Stimulated activated CD8-positive, alpha-beta memory T cell treated with anti-CD3 and anti-CD28 coated beads, Interleukin-7, amount 100 ng/mL, for 48 hours (primary cell): ENCODE data around the gene TNNC1.

Source experiments
- DNase-seq, 2 donors: peaks; one replicate each; pipeline ENCODE4 v3.0.0-alpha.2; 2020; ENCODE audit warnings: low read depth in 1 of 2; ENCODE audit errors: extremely low read depth in 1 of 2

TNNC1 gene

DNA sequence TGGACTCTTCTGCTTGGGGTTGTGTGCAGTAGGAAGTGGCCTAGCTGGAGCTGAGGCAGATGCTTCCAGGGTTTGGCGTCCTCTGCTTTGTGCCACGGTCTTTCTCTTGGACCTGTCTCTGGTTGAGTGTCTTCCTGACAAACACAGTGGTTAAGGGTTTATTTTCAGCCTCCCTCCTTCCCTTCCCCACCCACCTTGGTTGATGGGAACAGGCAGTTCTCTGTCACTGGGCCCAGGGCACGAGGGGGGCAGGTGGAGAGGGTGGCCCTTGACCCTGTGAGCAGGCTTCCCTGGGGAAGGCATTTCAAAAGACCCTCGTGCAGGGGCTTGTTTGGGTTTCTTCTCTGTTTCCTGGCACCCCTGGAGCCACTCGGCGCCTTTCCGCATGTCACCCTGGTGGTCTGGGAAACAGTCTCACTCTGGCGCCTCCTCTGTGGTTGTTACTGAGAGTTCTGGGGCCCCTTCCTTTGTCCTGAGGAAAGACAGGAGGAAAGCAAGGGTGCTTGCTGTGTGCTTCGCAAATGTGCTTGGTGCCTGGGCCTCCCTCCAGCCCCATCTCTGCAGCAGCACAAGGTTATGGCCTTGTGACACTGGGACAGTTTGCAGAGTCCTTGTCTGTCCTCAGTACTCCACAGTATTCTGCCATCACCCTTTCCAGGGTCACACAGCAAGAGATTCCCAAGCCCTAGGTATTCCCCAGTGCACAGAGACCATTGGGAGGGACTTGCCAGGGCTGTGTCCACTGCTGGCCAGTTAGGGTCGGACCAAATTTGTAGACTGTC lies 31.0 kb upstream of the TNNC1 start:
- no peak for DNase-seq

- no peak for DNase-seq
Measured at GRCh38 chr3:52483577-52484381, 29.9 kb upstream of the TNNC1 start.

DNA sequence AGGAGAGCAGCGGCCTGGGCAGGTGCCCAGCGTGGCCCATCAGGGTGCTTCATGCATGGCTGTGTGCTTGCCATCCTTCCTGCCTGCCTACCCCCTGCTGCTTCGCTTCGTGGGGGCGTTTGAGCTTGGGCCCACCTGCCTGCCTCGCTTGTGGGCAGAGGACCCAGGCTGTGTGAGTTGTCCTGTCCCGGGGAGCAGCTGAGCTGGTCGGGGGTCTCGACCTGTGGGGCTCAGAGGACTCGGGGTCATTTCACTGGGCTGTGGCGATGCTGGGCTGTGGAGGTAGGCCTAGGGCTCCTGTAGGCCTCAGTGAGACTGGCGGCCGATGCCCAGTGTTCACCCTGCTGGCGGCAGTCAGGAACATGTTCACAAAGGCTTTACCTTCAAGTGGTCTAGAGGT lies 29.2 kb upstream of the TNNC1 start:
- no peak for DNase-seq

DNA sequence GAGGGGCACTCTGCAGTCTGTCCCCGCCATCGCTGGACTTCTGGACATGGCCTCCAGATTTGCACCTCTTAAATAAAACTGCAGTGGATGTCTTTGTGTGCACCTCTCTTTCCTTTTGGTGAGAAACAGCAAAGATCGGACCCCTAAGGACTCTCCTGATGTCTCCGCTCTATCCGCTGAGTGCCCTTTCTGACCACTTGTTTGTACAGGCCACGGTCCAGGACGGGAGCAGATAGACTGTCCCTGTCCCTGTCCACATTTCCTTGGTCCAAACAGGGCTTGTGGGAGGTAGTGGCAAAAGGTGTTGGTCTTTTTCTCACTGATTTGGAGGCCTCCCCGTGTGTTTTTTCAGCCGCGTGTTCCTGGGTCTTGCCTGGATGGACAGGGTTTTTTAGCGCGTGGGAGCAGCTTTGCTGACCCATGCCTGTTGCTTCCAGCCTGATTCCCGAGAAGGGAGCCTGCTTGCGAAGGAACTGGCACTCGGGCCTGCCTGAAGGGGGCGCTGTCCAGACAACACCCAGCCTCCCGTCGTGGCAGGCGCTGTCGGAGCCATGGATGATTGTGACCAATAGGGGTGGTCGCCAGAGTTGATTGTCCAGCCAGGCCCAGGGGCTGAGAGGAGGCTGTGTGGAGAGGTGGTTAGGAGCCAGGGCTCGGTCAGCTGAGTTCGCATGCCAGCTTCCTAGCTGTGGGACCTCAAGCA lies 28.1 kb upstream of the TNNC1 start:
- no peak for DNase-seq

DNA sequence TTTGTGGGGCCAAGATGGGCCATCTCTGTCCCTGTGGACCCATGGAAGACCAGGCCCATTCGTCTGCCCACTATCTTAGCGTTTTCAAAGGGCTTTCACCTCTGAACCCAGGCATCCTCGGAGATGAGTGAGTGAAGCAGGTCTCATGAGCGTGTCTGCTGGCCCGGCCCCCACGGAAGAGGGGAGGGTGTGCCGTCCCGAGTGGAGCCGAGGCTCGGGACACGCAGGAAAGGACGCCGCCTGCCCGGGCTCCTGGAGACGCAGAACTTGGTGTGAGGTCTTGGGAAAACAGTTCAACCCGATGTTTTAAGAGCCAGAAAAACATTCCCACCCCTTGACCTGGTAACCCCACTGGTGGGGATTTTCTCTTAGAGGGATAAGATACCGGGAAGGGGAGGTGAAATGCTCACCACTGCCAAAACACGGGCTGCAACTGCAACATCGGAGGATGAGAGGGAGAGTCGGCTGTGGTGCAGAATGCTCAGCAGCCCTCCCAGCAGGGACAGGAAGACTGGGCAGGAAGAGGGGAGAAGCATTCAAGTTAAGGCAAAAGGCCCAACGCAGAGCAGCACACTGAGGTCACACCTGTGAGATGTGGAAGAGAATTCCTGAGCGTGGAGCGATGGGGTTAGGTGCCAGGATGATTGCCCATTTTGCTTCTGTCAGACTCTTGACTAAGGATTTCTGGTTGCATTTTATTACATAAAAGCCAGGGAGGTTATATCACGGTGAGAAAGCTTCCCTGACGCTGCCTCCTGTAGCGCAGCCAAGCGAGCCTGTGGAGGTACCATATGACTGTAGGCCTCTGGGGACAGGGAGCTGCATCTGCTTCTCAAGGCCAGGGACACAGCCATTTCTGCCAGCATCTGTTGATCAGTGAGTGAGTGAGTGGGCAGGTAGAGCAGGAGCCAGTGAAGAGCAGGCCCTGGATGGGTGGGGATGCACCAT lies 27.2 kb upstream of the TNNC1 start:
- no peak for DNase-seq

- DNase-seq: no peak
Measured at GRCh38 chr3:52479877-52480575, 26.2 kb upstream of the TNNC1 start.

GRCh38 chr3:52479037-52479876 lies 25.4 kb upstream of the TNNC1 start:
- DNase-seq: no peak

GRCh38 chr3:52477796-52478095 lies 23.9 kb upstream of the TNNC1 start:
- no peak for DNase-seq

DNA sequence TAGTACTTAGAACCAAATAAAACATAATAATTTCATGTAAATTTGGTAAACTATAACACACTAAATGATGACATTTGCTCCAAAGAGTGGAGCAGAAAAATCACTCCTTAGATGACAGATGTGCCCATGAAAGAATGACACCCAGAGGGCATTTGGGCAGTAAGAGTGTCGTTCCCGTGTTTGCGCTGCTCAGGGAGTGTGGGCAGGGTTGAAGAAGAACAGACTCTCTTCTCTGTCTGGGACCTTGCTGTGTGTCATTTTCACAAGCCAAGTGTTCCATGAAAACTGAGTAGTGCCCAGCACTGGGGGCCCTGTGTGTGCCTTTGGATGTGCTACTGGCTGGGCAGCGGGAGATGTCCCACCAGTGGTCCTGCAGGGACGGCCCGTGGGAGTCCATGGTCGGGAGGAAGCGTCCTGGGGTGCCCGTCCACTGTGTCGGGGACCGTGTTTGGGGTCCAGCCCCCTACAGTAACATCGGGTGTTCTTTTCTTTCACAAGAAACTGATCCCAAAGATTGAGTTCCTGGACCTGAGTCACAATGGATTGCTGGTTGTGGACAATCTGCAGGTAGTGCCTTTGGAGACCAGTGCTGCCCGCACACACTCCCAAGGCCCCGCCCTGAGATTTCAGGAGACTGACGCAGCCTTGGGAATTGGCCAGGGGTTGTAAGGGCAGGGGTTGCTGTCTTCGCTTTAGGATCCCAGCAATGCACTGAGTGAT lies 23.4 kb upstream of the TNNC1 start:
- DNase-seq: no peak

GRCh38 chr3:52473026-52473425 lies 19.2 kb upstream of the TNNC1 start:
- DNase-seq: no peak

GRCh38 chr3:52472239-52473000 lies 18.6 kb upstream of the TNNC1 start:
- DNase-seq: no peak

DNA sequence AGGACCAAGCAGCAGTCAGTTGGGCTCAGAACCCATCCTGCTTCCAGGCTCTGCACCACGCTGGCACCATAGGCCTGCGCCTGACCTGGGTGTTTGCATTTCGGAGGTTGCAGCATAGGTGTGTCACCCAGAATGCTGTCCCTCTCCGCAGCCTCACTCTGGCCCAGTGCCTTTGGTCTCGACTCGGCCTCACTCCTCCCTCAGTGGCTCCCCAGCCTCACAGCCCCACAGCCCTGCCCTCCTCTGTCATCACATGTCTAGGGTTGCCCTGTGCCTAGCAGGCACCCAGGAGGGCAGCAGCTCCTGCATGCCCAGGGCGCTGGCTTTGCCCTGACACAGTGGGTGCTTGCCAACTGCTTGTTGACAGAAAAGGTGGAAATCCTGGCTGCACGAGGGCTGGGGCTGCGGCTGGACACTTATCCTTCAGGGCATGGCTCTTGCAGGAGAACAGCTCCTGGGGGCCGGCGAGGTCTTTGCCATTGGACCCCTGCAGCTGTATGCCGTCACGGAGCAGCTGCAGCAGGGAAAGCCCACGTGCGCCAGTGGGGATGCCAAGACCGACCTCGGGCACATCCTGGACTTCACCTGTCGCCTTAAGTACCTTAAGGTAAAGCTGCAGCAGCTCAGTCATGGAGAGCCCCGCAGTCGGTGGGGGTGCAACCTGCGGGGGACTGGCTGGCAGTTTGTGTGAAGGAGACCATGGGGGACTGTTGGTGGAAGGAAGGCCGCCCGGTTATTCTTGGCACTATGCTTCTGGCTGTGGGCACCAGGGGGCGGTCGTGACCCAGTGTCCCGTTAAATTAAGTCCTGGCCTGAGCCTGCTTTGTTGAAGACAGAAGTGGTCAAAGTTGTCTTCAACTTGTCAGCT lies 17.8 kb upstream of the TNNC1 start:
- no peak for DNase-seq

- no peak for DNase-seq
Measured at GRCh38 chr3:52470920-52471319, 17.1 kb upstream of the TNNC1 start.

DNA sequence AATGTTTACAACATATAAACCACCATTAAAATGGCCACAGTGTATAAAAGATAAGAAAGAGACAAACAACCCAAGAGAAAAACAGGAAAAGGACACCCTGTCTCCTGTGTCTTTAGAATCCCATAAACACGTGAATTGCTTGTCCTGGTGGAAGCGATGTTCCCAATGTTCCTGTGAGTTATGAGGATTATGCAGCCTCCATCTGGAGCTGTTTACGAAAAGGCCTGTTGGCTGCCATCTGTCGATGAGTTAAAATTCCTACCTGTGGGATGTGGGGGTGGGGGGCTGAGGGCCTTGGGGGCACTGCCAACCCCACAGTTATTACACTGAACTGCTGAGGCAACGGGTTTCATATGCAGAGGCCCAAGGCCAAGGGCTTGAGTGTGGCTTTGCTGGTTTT lies 15.2 kb upstream of the TNNC1 start:
- no peak for DNase-seq

DNA sequence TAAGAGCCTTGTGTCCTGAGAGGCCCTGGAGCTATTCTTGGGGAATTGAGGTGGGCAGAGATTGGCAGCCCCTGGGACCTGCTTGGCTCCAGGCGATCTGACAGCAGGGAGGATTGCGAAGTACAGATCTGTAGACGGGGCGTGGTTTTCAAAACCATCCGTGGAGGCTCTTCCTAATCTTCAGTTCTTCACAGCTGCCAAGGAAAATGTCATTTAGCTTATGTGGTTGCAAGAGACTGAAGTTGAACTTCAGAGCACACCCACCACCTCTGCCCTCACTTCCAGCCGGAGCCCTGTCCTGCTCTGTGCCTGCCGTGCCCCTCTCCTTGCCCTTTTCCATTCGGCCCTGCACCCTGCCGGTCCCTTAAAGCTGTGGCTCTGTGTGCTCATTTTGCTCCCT lies 14.5 kb upstream of the TNNC1 start:
- DNase-seq: no peak

DNA sequence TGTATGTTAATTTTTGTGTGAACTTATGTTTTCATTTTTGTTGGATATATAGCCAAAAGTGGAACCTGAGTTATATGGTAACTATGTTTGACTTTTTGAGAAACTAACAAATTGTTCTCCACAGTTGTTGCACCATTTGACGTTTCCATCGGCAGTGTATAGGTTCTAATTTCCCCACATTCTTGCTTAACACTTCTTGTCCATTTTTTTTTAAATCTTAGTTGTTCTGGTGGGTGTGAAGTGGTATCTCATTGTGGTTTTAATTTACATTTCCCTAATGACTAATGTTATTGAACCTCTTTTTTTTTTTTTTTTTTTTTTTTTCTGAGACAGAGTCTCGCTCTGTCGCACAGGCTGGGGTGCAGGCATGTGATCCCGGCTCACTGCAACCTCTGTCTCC lies 9.6 kb upstream of the TNNC1 start:
- DNase-seq: no peak

DNA sequence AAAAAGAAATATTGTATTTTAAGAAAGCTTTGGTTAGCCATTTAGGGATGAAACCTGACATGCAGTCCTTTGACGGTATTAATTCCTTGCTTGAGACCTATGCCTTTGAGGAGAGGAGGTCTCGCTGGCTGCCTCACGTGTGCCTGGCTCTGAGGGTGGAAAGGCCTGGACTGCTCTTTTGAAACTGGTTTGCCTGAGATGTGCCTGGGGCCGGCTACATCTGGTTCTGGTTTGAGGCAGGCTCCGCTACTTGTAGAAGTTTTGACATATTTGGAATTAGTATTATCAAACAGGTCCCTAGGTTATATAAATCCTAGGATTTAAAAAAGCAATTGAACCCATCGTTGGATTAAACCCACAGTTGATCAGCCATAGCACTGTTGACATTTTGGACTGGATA lies 8.0 kb upstream of the TNNC1 start:
- DNase-seq: no peak
